ENCODE measurements around the gene HSPA9.

HSPA9 gene

GRCh38 chr5:138575194-138576015 lies at the start of gene HSPA9:
HSPA9 (minus strand) TSS chr5:138575401; CDS start chr5:138575318, 83 bp downstream.
- DNase-seq (ENCODE audit: low read depth in 3 of 3): peak; percentile 94 to 97 (median 96)

DNA sequence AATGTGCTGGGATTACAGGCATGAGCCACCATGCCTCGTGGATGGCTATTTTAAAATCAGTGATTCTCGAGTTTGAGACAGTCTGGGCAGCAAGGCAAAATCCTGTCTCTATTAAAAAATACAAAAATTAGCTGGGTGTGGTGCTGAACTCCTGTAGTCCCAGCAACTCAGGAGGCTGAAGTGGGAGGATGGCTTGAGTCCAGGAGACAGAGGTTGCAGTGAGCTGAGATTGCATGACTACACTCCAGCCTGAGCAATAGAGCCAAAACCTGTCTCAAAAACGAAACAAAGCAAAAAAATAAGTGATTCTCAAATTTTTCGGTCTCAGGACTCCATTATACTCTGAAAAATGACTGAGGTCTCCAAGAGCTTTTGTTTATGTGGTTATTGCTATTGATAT lies 47.9 kb upstream of the HSPA9 start:
- DNase-seq (ENCODE audit: low read depth in 3 of 3): no peak

GRCh38 chr5:138622051-138622450 lies 46.9 kb upstream of the HSPA9 start:
- DNase-seq (ENCODE audit: low read depth in 3 of 3): no peak

GRCh38 chr5:138620663-138621224 lies 45.5 kb upstream of the HSPA9 start:
- no peak for DNase-seq (ENCODE audit: low read depth in 3 of 3)

DNA sequence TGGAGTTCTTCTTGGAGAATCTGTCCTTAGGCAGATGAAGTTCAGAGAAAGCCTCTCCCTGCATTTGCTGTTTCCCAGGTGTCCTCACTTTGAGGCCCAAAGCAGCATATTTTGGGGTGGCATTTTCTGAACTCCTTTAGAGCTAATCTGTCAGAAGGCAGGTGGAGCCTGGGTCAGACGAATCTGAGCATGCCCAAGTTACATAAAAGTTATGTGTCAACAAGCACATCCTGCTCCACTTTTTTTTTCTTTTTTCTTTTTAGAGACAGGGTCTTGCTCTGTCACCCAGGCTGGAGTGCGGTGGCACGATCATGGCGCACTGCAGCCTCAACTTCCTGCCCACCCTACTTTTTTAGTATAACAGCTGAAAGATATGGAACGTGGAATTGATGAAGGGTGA lies 41.3 kb upstream of the HSPA9 start:
- DNase-seq (ENCODE audit: low read depth in 3 of 3): no peak

GRCh38 chr5:138615461-138615860 lies 40.3 kb upstream of the HSPA9 start:
- no peak for DNase-seq (ENCODE audit: low read depth in 3 of 3)

DNA sequence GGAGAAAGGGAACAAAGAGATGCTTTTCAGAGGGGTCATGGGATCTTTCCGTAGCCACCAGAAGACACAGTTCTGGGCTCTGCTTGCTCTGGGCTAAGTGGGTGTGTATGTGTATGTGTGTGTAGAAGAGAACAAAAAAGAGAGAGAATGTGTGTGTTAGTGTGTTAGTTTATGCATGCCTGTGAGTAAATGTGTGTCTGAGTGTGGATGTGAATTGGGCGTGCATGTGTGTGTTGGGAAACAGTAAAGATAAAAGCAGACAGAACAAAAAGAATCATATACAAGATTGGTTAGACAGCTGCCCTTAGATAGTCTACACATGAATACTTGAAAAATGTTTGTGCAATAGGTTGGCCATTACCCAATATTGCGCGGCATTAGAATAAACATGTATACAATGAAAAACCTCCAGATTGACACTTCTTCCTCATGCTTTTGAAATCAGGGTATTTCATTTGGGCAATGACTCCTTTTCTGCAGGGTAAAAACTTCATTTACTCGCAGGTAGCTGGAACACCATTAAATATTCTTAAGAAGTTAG lies 36.5 kb upstream of the HSPA9 start:
- no peak for DNase-seq (ENCODE audit: low read depth in 3 of 3)

DNA sequence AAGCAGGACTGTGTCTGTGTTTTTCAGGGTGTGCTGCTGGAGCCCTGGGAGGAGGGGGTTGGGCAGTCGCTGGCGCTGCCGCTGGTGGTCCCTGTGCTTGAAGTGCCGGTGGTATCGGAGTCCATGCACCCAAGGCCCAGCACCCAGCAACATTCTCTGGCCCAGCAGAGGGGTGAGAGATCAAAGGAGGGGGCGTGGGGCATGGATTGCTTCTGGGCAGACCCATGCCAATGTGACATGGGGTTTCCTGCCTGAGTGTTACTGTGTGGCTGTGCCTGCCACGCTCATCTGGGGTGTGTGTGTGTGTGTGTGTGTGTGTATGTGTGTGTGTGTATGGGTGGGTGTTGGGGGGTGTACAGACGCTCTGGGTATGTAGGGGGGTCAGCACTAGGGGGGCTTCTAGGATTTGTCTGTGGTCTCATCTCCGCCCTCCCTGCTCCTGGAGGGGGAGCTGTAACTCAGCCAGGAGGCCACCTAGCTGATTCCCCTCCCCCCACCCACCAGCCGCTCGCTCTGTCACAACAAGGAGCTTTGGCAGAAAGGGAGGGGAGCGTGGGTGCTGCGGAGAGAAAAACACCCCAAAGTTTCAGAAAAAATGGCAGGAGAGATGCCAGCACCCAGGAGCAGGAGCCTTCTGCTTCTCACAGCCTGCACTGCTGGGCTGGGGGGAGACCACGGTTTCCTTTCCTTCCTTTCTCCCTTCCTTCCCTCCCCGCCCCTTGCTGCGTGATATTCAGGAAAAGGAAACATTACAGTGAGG lies 35.9 kb upstream of the HSPA9 start:
- no peak for DNase-seq (ENCODE audit: low read depth in 3 of 3)

GRCh38 chr5:138610415-138610917 lies 35.3 kb upstream of the HSPA9 start:
- no peak for DNase-seq (ENCODE audit: low read depth in 3 of 3)

GRCh38 chr5:138606378-138607064 lies 31.3 kb upstream of the HSPA9 start:
- DNase-seq (ENCODE audit: low read depth in 3 of 3): no peak

DNA sequence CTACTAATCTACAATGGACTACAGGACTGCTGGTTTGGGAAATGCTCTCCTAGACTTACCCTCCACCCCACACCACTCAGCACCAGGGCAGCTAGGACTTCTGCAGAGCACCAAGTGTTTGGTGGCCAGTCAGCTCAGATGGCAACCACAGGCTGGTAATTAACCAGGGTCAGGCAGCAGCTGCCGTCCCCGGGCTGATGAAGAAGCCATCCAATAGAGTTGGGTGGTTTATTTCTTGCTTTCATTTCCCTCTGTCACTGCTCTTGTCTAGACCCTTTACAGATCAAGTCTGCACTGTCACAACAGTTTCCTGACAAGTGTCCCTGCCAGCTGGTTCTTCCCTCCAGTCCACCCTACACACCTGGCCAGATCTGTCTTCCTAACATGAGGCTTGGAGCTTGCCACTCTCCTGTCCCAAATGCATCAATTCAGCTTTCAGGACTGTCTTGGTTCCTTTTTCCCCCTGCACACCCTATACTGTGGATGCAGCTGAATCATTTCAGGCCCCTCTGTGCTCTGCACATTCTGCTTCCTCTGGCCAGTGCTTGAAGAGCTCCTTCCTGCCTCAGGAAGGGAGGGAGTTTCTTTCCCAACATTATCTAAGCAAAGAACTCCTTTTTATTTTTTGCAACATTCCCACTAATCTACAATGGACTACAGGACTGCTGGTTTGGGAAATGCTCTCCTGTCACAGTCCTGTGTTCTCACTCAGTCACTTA lies 30.2 kb upstream of the HSPA9 start:
- DNase-seq (ENCODE audit: low read depth in 3 of 3): no peak

DNA sequence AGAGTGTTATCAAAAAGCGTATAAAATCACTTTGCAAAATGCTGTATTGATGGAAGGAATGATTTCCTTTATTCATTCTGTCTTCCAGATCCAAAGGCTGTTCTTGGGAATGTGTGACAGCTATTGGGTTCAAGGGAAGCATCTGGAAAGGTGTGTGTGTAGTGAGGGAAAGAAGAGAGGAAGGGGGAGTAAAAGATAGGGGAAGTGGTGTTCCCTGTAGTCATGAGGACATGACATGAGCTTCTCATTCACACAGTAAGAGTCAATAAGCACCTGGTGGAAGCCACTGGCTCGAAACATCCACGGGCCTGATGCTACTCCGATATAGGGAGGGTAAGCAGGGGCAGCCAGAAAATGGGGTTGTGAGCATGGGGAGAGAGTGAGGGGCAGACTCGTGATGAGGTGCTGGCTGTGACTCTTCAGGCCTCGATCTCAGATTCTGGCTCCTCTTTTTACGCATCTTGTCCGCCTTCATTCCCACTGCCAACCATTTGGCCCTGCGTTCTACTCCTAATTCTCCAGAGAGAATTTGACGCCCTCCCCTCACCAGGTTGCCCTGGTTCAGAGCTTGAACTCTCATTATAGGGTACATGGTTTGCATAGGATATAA lies 29.1 kb upstream of the HSPA9 start:
- DNase-seq (ENCODE audit: low read depth in 3 of 3): no peak

- peak in 1 of 3 experiments; percentile 31 for DNase-seq (ENCODE audit: low read depth in 3 of 3)
Observed at GRCh38 chr5:138603249-138603920, 28.2 kb upstream of the HSPA9 start.

DNA sequence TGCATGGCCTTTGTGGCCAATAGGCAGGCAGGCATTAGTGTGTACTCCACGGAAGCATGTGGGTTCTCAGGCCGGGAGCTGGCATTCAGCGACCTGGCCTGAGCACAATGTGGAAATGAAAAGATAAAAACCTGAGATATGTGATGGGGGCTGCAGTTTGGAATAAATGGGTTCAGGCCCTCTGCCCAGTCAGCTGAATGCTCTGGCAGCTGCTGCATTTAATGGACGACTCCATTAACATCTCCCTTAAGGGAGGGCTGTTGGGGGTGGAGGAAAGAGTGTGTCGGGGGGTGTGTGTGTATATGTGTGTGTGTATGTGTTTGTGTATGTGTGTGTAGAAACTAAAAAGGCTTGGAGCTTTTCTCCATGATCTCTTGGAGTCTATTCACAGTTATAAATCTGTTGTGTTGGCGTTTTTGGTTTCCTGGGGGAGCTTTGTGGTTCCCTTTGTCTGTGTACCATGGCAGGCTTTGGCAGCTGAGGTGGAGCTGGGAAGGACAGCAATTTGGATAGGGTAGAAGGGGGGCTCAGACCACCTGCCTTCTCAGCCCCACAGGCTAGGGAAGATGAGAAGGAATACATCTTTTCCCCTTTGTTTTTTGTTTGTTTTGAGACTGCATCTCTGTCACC lies 27.3 kb upstream of the HSPA9 start:
- no peak for DNase-seq (ENCODE audit: low read depth in 3 of 3)

- no peak for DNase-seq (ENCODE audit: low read depth in 3 of 3)
Observed at GRCh38 chr5:138601444-138601843, 26.2 kb upstream of the HSPA9 start.

GRCh38 chr5:138600446-138600845 lies 25.2 kb upstream of the HSPA9 start:
- no peak for DNase-seq (ENCODE audit: low read depth in 3 of 3)

GRCh38 chr5:138597661-138598400 lies 22.6 kb upstream of the HSPA9 start:
- no peak for DNase-seq (ENCODE audit: low read depth in 3 of 3)

GRCh38 chr5:138596105-138596881 lies 21.1 kb upstream of the HSPA9 start:
- DNase-seq (ENCODE audit: low read depth in 3 of 3): no peak

Data from stimulated activated CD4-positive, alpha-beta T cell treated with anti-CD3 and anti-CD28 coated beads, TNF-alpha, amount 100 ng/mL, for 24 hours (primary cell).